ENCODE measurements around the gene CYP27B1. TPM values are rescaled to one million over a fixed set of nuclear protein-coding genes. Genes with fewer than 3 reads are reported as not detected.

CYP27B1 gene
- total RNA-seq, 1 experiment from 2014 or later, result 11.6 TPM

- TF ChIP-seq ZBTB33 (IDR thresholded peaks at IDR 0.05; ENCODE audit: extremely low read depth, insufficient replicate concordance, low read length), result no peak
- no peak for TF ChIP-seq SRF (IDR thresholded peaks at IDR 0.05; ENCODE audit: low read depth)
Observed at GRCh38 chr12:57779736-57780135, 12.9 kb upstream of the CYP27B1 start (continued).

GRCh38 chr12:57777911-57778310, 11.0 kb upstream of the CYP27B1 start:
- Histone ChIP-seq H2AFZ (ENCODE audit: low read depth, low read length, poor library complexity, severe bottlenecking) (no peak overlapping the region), H3K36me3 (ENCODE audit: control insufficient read depth in 1 of 2, insufficient read depth in 2 of 2, low read length in 2 of 2) (no peaks in the 10 kb centered on the region; a peak in 1 of 4 replicates), H3K4me1 (ENCODE audit: control insufficient read depth in 1 of 2, insufficient read depth in 2 of 2, low read length in 2 of 2) (peaks cover 5 to 13% of the 10 kb centered on the region in 2 experiments; a peak in 3 of 4 replicates), H3K27me3 (ENCODE audit: insufficient read depth, low read length) (no peaks in the 10 kb centered on the region), H3K4me2 (ENCODE audit: low read length) (no peak overlapping the region), H3K27ac (ENCODE audit: low read depth, low read length) (no peak overlapping the region), H3K79me2 (ENCODE audit: insufficient read depth, low read length) (peaks cover 10% of the 10 kb centered on the region), H3K9me3 (ENCODE audit: control insufficient read depth in 1 of 2, insufficient read depth in 1 of 2, low read depth in 1 of 2, low read length in 2 of 2) (no peaks in the 10 kb centered on the region), H4K20me1 (ENCODE audit: insufficient read depth) (no peaks in the 10 kb centered on the region), H3K4me3 (replicated peaks in 1 of 2; ENCODE audit: low read depth in 1 of 2, low read length in 2 of 2) (no peak overlapping the region), H3K9ac (ENCODE audit: low read length) (no peak overlapping the region), H3K9me2 (ENCODE audit: insufficient read depth) (no peaks in the 10 kb centered on the region)
- ChIA-PET POLR2A (no interaction called here), CTCF (no interaction called here), RAD21 (ENCODE audit: low non-redundant PET in 1 of 2, low total read pairs in 2 of 2, uncharacterized antibody in 2 of 2, unreplicated experiment in 2 of 2) (no interaction called here)
- no TSS peak for BruUV-seq (replicated peaks)
- no peak for DNase-seq (ENCODE audit: low read depth, low spot score)
- intact Hi-C loops (cut with micrococcal nuclease), result no loop called here
- no peak for TF ChIP-seq EZH2phosphoT487 (IDR thresholded peaks at IDR 0.05; ENCODE audit: borderline replicate concordance)
- no peak for TF ChIP-seq CBX3 (IDR thresholded peaks at IDR 0.05; ENCODE audit: low read depth)
- no peak for TF ChIP-seq ZBTB33 (IDR thresholded peaks at IDR 0.05; ENCODE audit: extremely low read depth, insufficient replicate concordance, low read length)
- TF ChIP-seq REST (IDR thresholded peaks at IDR 0.05; ENCODE audit: low read depth), result no peak
- no peak for TF ChIP-seq CEBPB (IDR thresholded peaks at IDR 0.05; ENCODE audit: low read depth)
- TF ChIP-seq MAX (IDR thresholded peaks at IDR 0.05), result no peak
- TF ChIP-seq RAD21 (IDR thresholded peaks at IDR 0.05; ENCODE audit: low read depth), result no peak
- TF ChIP-seq YY1 (IDR thresholded peaks at IDR 0.05; ENCODE audit: extremely low read depth, insufficient replicate concordance, low read depth, low read length), result no peak
- TF ChIP-seq EZH2 (IDR thresholded peaks at IDR 0.05), result no peak
- ATAC-seq, result no peak

Measured in HCT116 (cell line).